RPMI7951 (cell line): ENCODE measurements around the gene PSMG2. TPM values are rescaled to one million over a fixed set of nuclear protein-coding genes. Genes with fewer than 3 reads are reported as not detected.
"Not testable (repeated sequence)": the region's sequence is repeated elsewhere in the genome, so short reads cannot be mapped to it uniquely, and the experiment has no call there.

Experiments used
- DNase-seq: peaks from one replicate; pipeline ENCODE4 v3.0.0-alpha.2; 2012; ENCODE audit warnings: low read depth
- total RNA-seq: library from RNA; depleted of rRNA; stranded (reverse); fragments of >200 nt; shearing (Covaris generic); gene quantifications from 2 replicates; pipeline ENCODE4 v1.2.3, GENCODE V29; 2014

The PSMG2 gene
- total RNA-seq, 1 experiment from 2014 or later: 188 TPM

GRCh38 chr18:12721495-12722275 lies 18.8 kb downstream of the PSMG2 start:
- DNase-seq: no peak

DNA sequence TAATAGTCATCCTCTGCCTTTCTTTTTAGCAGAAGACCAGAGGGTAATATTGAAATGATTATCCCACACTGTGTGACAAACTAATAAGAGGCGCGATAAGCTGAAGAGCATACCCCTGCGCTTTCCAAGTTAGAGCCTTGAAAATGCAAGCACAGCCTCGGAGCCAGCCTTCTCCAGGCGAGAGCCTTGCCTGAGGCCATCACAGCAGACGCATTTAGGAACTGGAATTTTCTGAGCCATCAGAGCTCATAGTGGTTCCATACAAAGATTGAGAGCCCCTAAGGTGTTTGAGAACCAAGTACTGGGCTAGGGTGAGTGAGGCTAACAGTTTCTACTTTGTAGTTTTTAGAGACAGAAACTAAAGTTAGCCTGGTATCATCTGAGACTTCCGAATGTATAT lies 19.9 kb downstream of the PSMG2 start:
- DNase-seq: no peak

GRCh38 chr18:12726331-12726730 lies 23.5 kb downstream of the PSMG2 start:
- no peak for DNase-seq

DNA sequence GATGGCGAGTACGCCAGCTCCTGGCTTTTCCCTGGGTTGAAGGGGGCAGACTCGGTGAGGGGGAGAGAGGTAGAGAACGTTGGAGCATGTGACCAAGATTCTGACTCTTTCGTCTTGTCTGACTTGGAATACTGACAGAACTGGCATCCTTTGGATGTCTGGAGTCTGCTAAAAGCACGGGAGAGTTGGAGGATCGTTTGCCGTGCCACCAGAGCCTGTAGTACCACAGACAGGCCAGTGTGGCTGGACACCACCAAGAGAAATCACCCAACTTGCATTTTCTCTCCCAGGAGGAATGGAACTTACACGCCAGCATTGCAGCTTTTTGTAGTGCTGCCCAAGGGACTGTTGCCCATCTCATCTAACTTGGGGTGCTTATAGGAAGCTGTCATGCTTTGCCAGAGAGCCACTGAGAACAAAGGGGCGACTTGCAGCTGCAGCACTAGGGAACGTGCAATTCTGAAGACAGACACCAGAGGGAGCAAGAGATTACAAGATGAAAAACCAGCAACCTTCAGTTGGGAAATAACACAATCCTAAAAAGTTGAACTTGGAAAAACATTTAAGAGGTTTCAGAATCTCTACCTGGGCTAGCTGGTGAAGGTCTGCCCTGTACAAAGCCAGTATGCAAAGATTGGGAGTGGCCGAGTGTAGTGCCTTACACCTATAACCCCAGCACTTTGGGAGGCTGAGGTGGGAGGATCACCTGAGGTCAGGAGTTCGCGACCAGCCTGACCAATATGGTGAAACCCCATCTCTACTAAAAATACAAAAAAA lies 24.1 kb downstream of the PSMG2 start:
- DNase-seq: peak; percentile 62

DNA sequence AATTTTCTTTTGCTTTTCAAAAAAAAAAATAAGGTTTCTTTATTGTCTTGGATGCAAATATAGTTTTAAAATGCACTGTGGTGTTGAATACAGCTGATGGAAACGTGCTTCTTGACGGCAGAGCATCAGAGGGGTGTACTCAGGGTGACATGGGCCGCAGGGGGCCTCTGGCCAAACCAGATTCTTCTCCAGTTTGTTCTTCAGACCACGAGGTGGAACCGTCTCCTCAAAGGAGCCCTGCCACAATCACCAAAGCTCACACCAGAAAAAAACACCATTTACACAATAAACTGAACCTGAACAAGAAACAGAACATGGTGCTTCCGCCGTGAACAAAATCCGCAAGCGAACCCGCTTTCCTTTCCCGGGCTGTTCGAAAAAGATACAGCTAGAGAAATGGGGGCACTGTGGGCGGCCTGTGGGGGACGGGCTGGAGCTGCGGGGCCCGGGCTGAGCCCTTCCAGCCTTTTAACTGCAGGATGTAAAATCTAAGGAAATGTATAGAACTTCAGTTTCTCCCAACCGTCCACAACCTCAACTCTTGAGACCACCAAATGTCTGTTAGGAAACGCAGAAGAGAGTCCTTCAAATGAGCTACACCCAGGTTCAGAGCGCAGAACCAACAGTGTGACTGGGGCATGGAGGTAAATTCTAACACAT lies 34.5 kb downstream of the PSMG2 start:
- no peak for DNase-seq

GRCh38 chr18:12741351-12741750 lies 38.5 kb downstream of the PSMG2 start:
- DNase-seq: peak; percentile 89

GRCh38 chr18:12742453-12742852 lies 39.6 kb downstream of the PSMG2 start:
- peak; percentile 26 for DNase-seq

- peak; percentile 65 for DNase-seq
These were observed 41.3 kb downstream of the PSMG2 start for GRCh38 chr18:12744103-12744502.

DNA sequence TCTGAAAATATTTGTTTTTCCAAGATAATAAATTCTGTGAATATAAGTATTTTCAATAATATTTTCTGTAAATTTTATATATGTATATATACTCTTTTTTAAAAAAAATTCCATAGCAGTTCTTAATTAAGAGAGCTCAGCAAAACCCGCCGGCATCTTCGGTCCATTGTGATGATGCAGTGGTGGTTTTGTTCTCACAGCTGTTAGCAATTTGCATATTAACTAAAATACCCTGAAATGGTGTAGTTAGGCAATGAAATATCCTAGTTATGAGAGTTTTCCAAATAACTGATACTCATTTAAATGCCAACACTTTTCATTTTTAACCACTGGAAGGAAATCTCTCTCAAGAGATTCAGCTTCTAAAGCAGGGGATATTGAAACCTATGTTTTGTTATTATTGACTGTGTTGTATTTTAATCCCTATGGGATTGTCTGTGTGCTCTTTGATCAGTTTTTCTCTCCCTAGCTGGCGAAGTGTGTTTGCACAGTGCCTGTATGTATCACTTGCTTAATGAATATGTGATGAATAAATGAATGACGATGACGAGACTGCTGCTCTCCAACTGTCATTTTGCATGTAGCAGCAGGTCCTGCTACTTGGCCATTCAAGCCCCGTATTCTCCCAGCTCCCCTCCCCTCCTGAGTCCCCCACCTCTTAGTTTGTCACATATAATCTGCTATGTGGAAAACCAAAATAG lies 42.4 kb downstream of the PSMG2 start:
- DNase-seq: no peak

DNA sequence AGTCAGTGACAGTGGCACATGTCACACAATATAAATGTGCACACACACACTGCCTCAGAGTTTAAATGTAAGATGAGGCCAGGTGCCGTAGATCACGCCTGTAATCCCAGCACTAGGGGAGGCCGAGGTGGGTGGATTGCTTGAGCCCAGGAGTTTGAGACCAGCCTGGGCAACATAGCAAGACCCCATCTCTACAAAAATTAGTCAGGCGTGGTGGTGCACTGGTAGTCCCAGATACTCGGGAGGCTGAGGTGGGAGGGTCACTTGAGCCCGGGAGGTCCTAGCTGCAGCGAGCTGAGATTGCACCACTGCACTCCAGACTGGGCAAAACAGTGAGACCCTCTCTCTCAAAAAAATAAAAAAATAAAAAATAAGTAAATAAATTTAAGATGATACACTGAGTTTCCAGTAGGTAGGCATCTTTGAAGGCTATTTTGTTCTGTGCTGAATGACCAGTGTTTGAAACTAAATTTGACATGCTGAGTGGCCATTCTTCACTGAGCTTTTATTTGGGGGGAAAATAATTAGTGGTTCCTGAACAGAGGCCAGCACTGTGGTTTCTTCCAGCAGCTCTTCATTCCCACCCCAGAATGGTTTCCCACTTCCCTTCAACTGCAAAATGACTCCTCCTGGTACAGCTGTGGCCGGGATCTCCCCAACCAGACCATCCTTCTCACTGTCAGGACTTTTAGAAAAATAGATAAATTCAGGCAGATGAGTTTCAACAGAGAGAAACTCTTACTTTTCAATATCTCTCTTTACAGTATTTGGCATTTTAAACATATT lies 44.9 kb downstream of the PSMG2 start:
- peak; percentile 52 for DNase-seq

GRCh38 chr18:12748671-12749070 lies 45.8 kb downstream of the PSMG2 start:
- no peak for DNase-seq

DNA sequence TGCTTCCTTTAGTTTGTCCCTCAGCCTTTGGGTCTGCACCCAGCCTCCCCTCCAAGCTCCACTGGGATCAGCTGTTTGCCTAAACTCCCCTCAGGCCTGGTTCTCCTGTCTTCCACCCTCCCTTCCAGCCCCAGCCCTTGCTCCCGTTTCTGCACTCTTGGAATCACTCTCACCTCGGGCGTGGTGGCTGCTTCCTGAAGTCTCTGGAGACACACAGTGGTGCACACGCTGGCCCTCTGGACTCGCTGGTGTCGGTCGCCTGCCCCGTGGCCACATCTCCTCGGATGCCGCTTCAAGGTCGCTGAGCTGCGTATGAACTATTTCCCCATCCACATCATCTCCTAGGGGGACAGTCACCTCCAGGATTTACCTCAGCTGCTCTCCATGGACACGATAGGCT lies 46.3 kb downstream of the PSMG2 start:
- no peak for DNase-seq

DNA sequence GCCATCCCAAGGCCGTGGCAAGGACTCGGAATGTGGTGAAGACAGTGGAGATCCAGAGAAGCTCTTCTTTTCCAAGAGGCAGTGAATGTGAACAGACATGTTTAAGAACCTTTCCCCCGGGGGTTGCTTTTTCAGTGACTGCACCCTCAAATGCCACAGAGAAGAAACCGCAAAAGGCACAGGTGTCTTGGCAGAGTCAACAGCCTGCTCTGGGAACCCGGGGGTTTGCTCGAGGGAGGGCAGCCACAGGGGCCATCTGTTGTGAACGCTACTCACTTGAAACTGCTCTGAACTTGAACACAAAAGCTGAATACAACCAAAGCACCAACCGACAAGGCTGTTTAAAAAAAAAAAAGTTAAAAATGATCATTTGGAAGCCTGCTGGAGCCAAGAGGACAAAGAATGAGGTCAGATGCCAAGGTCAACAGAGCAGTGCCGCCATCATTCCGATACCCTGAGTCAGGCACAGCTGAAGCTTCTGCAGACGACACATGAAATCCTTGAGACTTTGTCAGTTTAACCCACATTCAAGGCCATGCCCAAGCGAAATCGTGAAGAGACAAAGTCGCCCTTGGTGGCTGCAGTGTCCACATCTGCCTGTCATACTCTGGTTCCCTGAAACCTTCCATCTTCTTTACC lies 47.4 kb downstream of the PSMG2 start:
- DNase-seq: peak; percentile 68

DNA sequence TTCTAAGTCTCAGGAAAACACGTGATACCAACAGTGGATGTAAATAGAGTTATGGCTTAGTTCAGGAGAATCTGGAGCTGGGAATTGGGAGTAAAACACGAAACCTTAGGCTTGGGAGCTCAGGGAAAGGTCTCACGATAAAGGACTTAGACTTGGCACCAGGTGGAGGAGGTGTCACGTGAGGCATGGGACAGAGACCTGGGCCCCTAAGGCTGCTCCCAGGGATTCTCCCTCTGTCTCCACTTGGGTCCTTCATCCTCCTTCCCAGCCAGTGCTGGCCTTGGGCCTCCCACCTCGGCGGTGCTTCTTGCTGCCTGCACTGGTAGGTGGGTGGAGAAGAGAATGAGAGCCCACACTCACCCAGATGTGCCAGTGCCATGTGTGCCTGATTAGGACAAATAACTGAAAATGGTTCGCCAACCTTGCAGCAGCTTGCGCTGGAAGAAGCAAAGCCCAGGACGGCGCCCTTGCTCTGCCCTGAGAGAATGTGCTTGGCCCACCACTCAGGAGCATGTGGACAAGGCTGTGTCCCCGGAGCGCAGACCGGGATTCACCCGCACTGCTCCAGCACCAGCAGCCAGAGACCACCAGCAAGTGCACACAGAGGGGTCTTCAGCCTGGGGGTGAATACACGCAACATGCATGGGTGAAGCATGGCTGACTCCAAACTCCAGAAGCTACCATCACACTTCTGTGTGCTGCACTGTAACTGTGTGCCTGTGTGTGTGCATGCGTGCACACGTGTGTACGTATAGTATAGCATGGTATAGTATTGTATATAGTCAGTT lies 48.1 kb downstream of the PSMG2 start:
- no peak for DNase-seq

DNA sequence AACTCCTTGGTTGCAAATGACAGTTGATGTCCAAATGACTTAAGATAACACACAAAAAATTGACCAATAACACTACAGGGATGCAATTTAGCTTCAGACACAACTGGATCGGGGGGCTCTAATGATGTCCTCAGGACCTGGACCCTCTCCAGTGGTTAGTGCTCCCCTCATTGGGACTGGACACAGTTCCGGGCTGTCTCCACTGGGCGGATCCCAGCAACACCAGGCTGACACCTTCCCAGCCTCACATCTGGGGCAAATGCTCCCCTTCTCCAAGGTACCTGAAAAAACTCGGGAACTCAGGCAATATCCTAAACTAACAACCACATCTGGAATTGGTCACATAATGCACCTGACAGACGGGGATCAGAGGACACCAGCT lies 48.7 kb downstream of the PSMG2 start:
- no peak for DNase-seq

GRCh38 chr18:12751891-12752290 lies 49.0 kb downstream of the PSMG2 start:
- DNase-seq: no peak

DNA sequence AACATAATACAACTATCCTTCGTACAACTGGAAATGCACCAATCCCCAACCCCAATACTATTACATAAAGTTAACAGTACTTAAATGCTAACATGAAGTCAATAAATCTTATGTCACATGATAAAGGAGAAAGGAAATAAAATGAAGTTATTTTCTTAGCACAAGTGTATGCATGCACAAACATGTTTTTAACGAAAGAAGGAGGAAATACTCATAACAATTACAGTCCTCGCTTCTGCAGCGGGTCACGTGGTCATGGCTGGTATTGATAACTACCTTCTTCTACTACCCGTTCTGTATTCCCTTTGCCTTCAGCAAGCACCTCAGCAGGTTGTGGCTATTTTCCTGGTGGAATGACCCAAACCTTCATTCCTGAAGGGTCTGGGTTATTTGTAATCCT lies 51.7 kb downstream of the PSMG2 start:
- no peak for DNase-seq

DNA sequence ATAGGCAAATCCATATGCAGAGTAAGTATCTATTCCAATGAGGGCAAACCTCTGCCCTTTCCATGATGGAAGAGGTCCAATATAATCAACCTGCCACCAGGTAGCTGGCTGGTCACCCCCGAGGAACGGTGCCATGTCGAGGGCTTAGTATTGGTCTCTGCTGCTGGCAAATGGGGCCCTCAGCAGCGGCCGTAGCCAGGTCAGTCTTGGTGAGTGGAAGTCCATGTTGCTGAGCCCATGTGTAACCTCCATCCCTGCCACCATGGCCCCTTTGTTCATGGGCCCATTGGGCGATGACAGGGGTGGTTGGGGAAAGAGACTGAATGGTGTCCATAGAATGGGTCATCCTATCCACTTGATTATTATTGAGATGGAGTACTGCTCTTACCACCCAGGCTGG lies 52.8 kb downstream of the PSMG2 start:
- DNase-seq: not testable (repeated sequence)

DNA sequence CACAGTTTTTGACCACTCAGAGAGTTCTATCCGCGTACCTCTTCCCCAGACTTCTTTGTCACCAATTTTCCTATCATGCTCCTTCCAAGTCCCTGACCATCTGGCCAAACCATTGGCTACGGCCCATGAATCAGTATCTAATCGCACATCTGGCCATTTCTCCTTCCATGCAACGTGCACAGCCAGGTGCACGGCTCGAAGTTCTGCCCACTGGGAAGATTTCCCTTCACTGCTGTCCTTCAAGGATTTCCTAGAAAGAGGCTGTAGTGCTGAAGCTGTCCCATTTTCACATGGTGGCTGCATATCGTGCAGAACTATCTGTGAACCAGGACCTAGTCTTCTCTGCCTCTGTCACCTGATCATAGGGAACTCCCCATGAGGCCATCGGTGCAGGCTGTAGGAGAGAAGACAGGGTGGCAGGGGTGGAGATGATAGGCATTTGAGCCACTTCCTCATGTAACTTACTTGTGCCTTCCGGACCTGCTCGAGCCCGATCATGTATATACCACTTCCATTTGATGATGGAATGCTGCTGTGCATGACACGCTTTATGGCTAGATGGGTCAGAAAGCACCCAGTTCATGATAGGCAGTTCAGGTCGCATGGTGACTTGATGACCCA lies 53.9 kb downstream of the PSMG2 start:
- DNase-seq: not testable (repeated sequence)
